LoVo (cell line): ENCODE measurements around the gene VEPH1.

ENCODE experiments used
- DNase-seq: peaks from one replicate; pipeline ENCODE4 v3.0.0-alpha.2; 2016; ENCODE audit warnings: low spot score

Gene VEPH1

GRCh38 chr3:157429708-157430107, 73.5 kb downstream of the VEPH1 start:
- DNase-seq = no peak

- no peak for DNase-seq
Observed at GRCh38 chr3:157428853-157429252, 74.4 kb downstream of the VEPH1 start.

- DNase-seq = no peak
Observed at GRCh38 chr3:157427901-157428300, 75.3 kb downstream of the VEPH1 start.

- DNase-seq = no peak
Observed at GRCh38 chr3:157423337-157423736, 79.9 kb downstream of the VEPH1 start.

GRCh38 chr3:157420606-157421130, 82.5 kb downstream of the VEPH1 start:
- DNase-seq = no peak

GRCh38 chr3:157418104-157418503, 85.1 kb downstream of the VEPH1 start:
- DNase-seq = no peak

GRCh38 chr3:157417247-157417646, 86.0 kb downstream of the VEPH1 start:
- peak; percentile 11 for DNase-seq

GRCh38 chr3:157416347-157417087, 86.7 kb downstream of the VEPH1 start:
- no peak for DNase-seq

GRCh38 chr3:157414861-157415260, 88.4 kb downstream of the VEPH1 start:
- DNase-seq = no peak

- no peak for DNase-seq
Observed at GRCh38 chr3:157412323-157412855, 90.8 kb downstream of the VEPH1 start.

- DNase-seq = no peak
Observed at GRCh38 chr3:157410945-157411344, 92.3 kb downstream of the VEPH1 start.

GRCh38 chr3:157409516-157409915, 93.7 kb downstream of the VEPH1 start:
- DNase-seq = no peak

- no peak for DNase-seq
Observed at GRCh38 chr3:157408499-157409149, 94.6 kb downstream of the VEPH1 start.

GRCh38 chr3:157407769-157408168, 95.4 kb downstream of the VEPH1 start:
- no peak for DNase-seq

- no peak for DNase-seq
Observed at GRCh38 chr3:157406394-157406793, 96.8 kb downstream of the VEPH1 start.

- DNase-seq = no peak
Observed at GRCh38 chr3:157405457-157405856, 97.8 kb downstream of the VEPH1 start.

GRCh38 chr3:157404381-157404780, 98.8 kb downstream of the VEPH1 start:
- no peak for DNase-seq

GRCh38 chr3:157398598-157398997, 104.6 kb downstream of the VEPH1 start:
- DNase-seq = no peak

- DNase-seq = no peak
Observed at GRCh38 chr3:157394411-157394810, 108.8 kb downstream of the VEPH1 start.

GRCh38 chr3:157393113-157393512, 110.1 kb downstream of the VEPH1 start:
- no peak for DNase-seq

- DNase-seq = no peak
Observed at GRCh38 chr3:157392104-157392503, 111.1 kb downstream of the VEPH1 start.

GRCh38 chr3:157390713-157391515, 112.3 kb downstream of the VEPH1 start:
- no peak for DNase-seq
